Measurements from ENCODE around the gene GRAMD1C. TPM values are rescaled to one million over a fixed set of nuclear protein-coding genes. Genes with fewer than 3 reads are reported as not detected.

The GRAMD1C gene
- polyA plus RNA-seq (2011; rRNA removed) (0.48 and 1.2 TPM in 2 replicates), polyA minus RNA-seq (2011; rRNA and poly(A)+ RNA removed) (1.2 and 1.3 TPM in 2 replicates)

GRCh38 chr3:113838631-113839209, at the start of gene GRAMD1C:
GRAMD1C (plus strand) TSS chr3:113838788; CDS start chr3:113838910, 122 bp downstream.
- DNase-seq (ENCODE audit: low read depth) = no peak
- peak within 1 kb of the TSS; percentile 51 for H3K4me3 ChIP-seq (ENCODE audit: low read depth, low read length)
- peak; percentile 88 for TF ChIP-seq CTCF (IDR thresholded peaks at IDR 0.05; ENCODE audit: insufficient read depth, low read depth, low read length)
- ChIA-PET POLR2A (interaction anchor here (0.7 kb wide), 2 partner anchors 69 to 322 kb away, joined by 3 to 9 read pairs; no protein-coding TSS in a partner anchor), CTCF (interaction anchor here (0.6 to 4.0 kb wide), 11 partner anchors 17 to 202 kb away, joined by 3 to 19 read pairs (median 4); partner anchors contain the start of gene NAA50)
- no peaks in the 10 kb centered on the region for H3K36me3 ChIP-seq (ENCODE audit: control insufficient read depth, insufficient read depth, low read length)
- no peaks in the 10 kb centered on the region for H3K27me3 ChIP-seq (ENCODE audit: control insufficient read depth, insufficient read depth, low read length)

GRCh38 chr3:113791381-113791780, 47.2 kb upstream of the GRAMD1C start:
- TF ChIP-seq CTCF (IDR thresholded peaks at IDR 0.05; ENCODE audit: insufficient read depth, low read depth, low read length) = no peak
- no peaks in the 10 kb centered on the region; the same call in 1 of the 2 replicates for H3K36me3 ChIP-seq (ENCODE audit: control insufficient read depth, insufficient read depth, low read length)
- ChIA-PET CTCF (interaction anchor here (1.3 kb wide), 1 partner anchor 47 kb away, joined by 8 read pairs; no protein-coding TSS in a partner anchor), POLR2A (no interaction called here)
- DNase-seq (ENCODE audit: low read depth) = no peak
- no peak overlapping the region for H3K4me3 ChIP-seq (ENCODE audit: low read depth, low read length)
- no peaks in the 10 kb centered on the region for H3K27me3 ChIP-seq (ENCODE audit: control insufficient read depth, insufficient read depth, low read length)

GRCh38 chr3:113794526-113794925, 44.1 kb upstream of the GRAMD1C start:
- ChIA-PET CTCF (interaction anchor here (1.2 kb wide), 1 partner anchor 50 kb away, joined by 4 read pairs; no protein-coding TSS in a partner anchor), POLR2A (no interaction called here)
- no peaks in the 10 kb centered on the region; the same call in 1 of the 2 replicates for H3K36me3 ChIP-seq (ENCODE audit: control insufficient read depth, insufficient read depth, low read length)
- no peaks in the 10 kb centered on the region for H3K27me3 ChIP-seq (ENCODE audit: control insufficient read depth, insufficient read depth, low read length)
- TF ChIP-seq CTCF (IDR thresholded peaks at IDR 0.05; ENCODE audit: insufficient read depth, low read depth, low read length) = no peak
- no peak overlapping the region for H3K4me3 ChIP-seq (ENCODE audit: low read depth, low read length)
- no peak for DNase-seq (ENCODE audit: low read depth)

- CTCF ChIA-PET = interaction anchor here (0.9 to 1.5 kb wide), 2 partner anchors 17 to 26 kb away, joined by 4 to 6 read pairs; no protein-coding TSS in a partner anchor
- no peaks in the 10 kb centered on the region for H3K36me3 ChIP-seq (ENCODE audit: control insufficient read depth, insufficient read depth, low read length)
- POLR2A ChIA-PET = no interaction called here
- TF ChIP-seq CTCF (IDR thresholded peaks at IDR 0.05; ENCODE audit: insufficient read depth, low read depth, low read length) = no peak
- H3K27me3 ChIP-seq (ENCODE audit: control insufficient read depth, insufficient read depth, low read length) = no peaks in the 10 kb centered on the region
- no peak for DNase-seq (ENCODE audit: low read depth)
- H3K4me3 ChIP-seq (ENCODE audit: low read depth, low read length) = no peak overlapping the region
These were observed 42.9 kb upstream of the GRAMD1C start for GRCh38 chr3:113795693-113796092.

GRCh38 chr3:113802795-113803455, 35.7 kb upstream of the GRAMD1C start:
- ChIA-PET CTCF (interaction anchor here (1.0 to 1.1 kb wide), 2 partner anchors 10 to 310 kb away, joined by 3 read pairs; no protein-coding TSS in a partner anchor), POLR2A (no interaction called here)
- TF ChIP-seq CTCF (IDR thresholded peaks at IDR 0.05; ENCODE audit: insufficient read depth, low read depth, low read length) = no peak
- H3K27me3 ChIP-seq (ENCODE audit: control insufficient read depth, insufficient read depth, low read length) = no peaks in the 10 kb centered on the region
- no peak for DNase-seq (ENCODE audit: low read depth)
- H3K4me3 ChIP-seq (ENCODE audit: low read depth, low read length) = no peak overlapping the region
- peaks cover 5% of the 10 kb centered on the region for H3K36me3 ChIP-seq (ENCODE audit: control insufficient read depth, insufficient read depth, low read length)

Measured in BJ (cell line).